CD14-positive monocyte (primary cell): ENCODE measurements around the gene ZNF697. TPM values are rescaled to one million over a fixed set of nuclear protein-coding genes. Genes with fewer than 3 reads are reported as not detected.

Source experiments
- DNase-seq, 3 donors: peaks; one replicate each; pipeline ENCODE4 v3.0.0-alpha.2; 2011 to 2022
- H2AFZ ChIP-seq: 2 replicates; pipeline ENCODE4 v1.6.0; 2012; ENCODE audit warnings: mild to moderate bottlenecking, low read depth, low read length, inconsistent platforms; ENCODE audit not compliant: insufficient read depth, poor library complexity, severe bottlenecking
- H3K27ac ChIP-seq, 2 donors: 1 replicate in 1 of 2; 2 replicates in 1 of 2; pipeline ENCODE4 v1.5.1; 2012 to 2013; ENCODE audit warnings: low read length in 2 of 2, control low read depth in 1 of 2, inconsistent platforms in 1 of 2, low read depth in 1 of 2, mild to moderate bottlenecking in 1 of 2
- H3K27me3 ChIP-seq, 2 donors: one replicate each; pipeline versions ENCODE4 v1.6.0 to v1.6.1; 2011 to 2013; ENCODE audit warnings: low read length in 2 of 2; ENCODE audit not compliant: control insufficient read depth in 2 of 2, insufficient read depth in 2 of 2
- H3K36me3 ChIP-seq, 2 donors: replicated peaks in 1 of 2; 1 replicate in 1 of 2; 2 replicates in 1 of 2; pipeline versions ENCODE4 v1.5.1 to v1.6.1; 2012 to 2013; ENCODE audit warnings: low read length in 2 of 2, control low read depth in 1 of 2, inconsistent platforms in 1 of 2, mild to moderate bottlenecking in 1 of 2; ENCODE audit not compliant: insufficient read depth in 2 of 2, control insufficient read depth in 1 of 2
- H3K4me1 ChIP-seq, 2 donors: 1 replicate in 1 of 2; 2 replicates in 1 of 2; pipeline versions ENCODE4 v1.5.1 to v1.6.1; 2012 to 2013; ENCODE audit warnings: low read length in 2 of 2, control low read depth in 1 of 2, inconsistent platforms in 1 of 2, mild to moderate bottlenecking in 1 of 2, moderate library complexity in 1 of 2; ENCODE audit not compliant: insufficient read depth in 2 of 2, control insufficient read depth in 1 of 2
- H3K4me2 ChIP-seq: replicated peaks from 2 replicates; pipeline ENCODE3; 2012; ENCODE audit warnings: low read length, moderate library complexity, mild to moderate bottlenecking; ENCODE audit not compliant: poor library complexity, severe bottlenecking; ENCODE audit errors: extremely low read depth
- H3K4me3 ChIP-seq, 3 experiments: fragments of 200-600 bp in 1 of 3; sonication (generic) in 1 of 3; replicated peaks in 1 of 3; 1 replicate in 2 of 3; 2 replicates in 1 of 3; pipeline ENCODE4 v1.5.1; 2011 to 2013; ENCODE audit warnings: low read length in 3 of 3, mild to moderate bottlenecking in 3 of 3, control low read depth in 2 of 3, low read depth in 2 of 3, inconsistent platforms in 1 of 3, moderate library complexity in 1 of 3
- H3K79me2 ChIP-seq: 2 replicates; pipeline ENCODE4 v1.6.0; 2012; ENCODE audit warnings: mild to moderate bottlenecking, control low read depth, inconsistent platforms, low read length, moderate library complexity; ENCODE audit not compliant: insufficient read depth
- H3K9ac ChIP-seq: 2 replicates; pipeline ENCODE4 v1.6.0; 2017; ENCODE audit warnings: low read length, mild to moderate bottlenecking; ENCODE audit not compliant: insufficient read depth, poor library complexity, severe bottlenecking
- H3K9me3 ChIP-seq, 2 donors: replicated peaks in 1 of 2; 1 replicate in 1 of 2; 2 replicates in 1 of 2; pipeline versions ENCODE4 v1.5.1 to v1.6.1; 2012 to 2013; ENCODE audit warnings: low read length in 2 of 2, control low read depth in 1 of 2; ENCODE audit not compliant: control insufficient read depth in 1 of 2, insufficient read depth in 1 of 2
- H4K20me1 ChIP-seq: 2 replicates; pipeline ENCODE4 v1.6.0; 2012; ENCODE audit warnings: mild to moderate bottlenecking, low read length, control low read depth, moderate library complexity; ENCODE audit not compliant: insufficient read depth
- H3K27ac Mint-ChIP-seq, 7 donors: one replicate each; pipeline ENCODE4 v1.8.0; 2020; ENCODE audit warnings: mild to moderate bottlenecking in 7 of 7, mixed read lengths in 7 of 7, moderate library complexity in 6 of 7, inconsistent platforms in 2 of 7
- H3K27me3 Mint-ChIP-seq, 3 donors: one replicate each; pipeline ENCODE4 v1.8.0; 2021 to 2022; ENCODE audit warnings: low read depth in 3 of 3, mild to moderate bottlenecking in 3 of 3, mixed read lengths in 3 of 3, moderate library complexity in 3 of 3, inconsistent platforms in 1 of 3
- H3K36me3 Mint-ChIP-seq, 2 donors: one replicate each; pipeline ENCODE4 v1.8.0; 2020; ENCODE audit warnings: mixed read lengths in 2 of 2, inconsistent platforms in 1 of 2, mild to moderate bottlenecking in 1 of 2
- H3K4me1 Mint-ChIP-seq: one replicate; pipeline ENCODE4 v1.8.0; 2020; ENCODE audit warnings: mild to moderate bottlenecking, mixed read lengths
- H3K4me3 Mint-ChIP-seq, 2 donors: one replicate each; pipeline ENCODE4 v1.8.0; 2020; ENCODE audit warnings: mild to moderate bottlenecking in 2 of 2, mixed read lengths in 2 of 2, moderate library complexity in 1 of 2
- H3K9me3 Mint-ChIP-seq, 7 donors: one replicate each; pipeline ENCODE4 v1.8.0; 2020 to 2022; ENCODE audit warnings: mixed read lengths in 7 of 7, mild to moderate bottlenecking in 6 of 7, moderate library complexity in 6 of 7, inconsistent platforms in 2 of 7
- WGBS: methylation state at CpG from one replicate; pipeline ENCODE4 v1.1.5; 2013; ENCODE audit warnings: missing lambda C conversion rate; ENCODE audit not compliant: insufficient coverage; 5-methylcytosine and 5-hydroxymethylcytosine counted together
- intact Hi-C, 2 donors: fragments of 100-400 bp; cut with micrococcal nuclease; formaldehyde crosslinking; loops; one replicate each; pipeline versions ENCODE4 v1.15.0 to v1.15.1; 2023
- polyA plus RNA-seq, 3 donors: library from polyadenylated mRNA; depleted of rRNA in 1 of 3; unstranded in 2 of 3; stranded (reverse) in 1 of 3; fragments of 300-500 nt in 2 of 3; fragments of >200 nt in 1 of 3; fragmentation: Illumina TruSeq in 2 of 3; gene quantifications; 1 replicate in 2 of 3; 2 replicates in 1 of 3; pipeline ENCODE4 v1.2.3, GENCODE V29; 2012 to 2021
- TF ChIP-seq, protein P1 (sequence below): fragments of 200-600 bp; IDR thresholded peaks from one replicate; pipeline ENCODE4 v1.8.0; 2022; ENCODE audit warnings: antibody characterized with exemption, mild to moderate bottlenecking

Gene ZNF697
- polyA plus RNA-seq, 3 donors, result 0.37 to 3.1 (median 0.49) TPM

DNA sequence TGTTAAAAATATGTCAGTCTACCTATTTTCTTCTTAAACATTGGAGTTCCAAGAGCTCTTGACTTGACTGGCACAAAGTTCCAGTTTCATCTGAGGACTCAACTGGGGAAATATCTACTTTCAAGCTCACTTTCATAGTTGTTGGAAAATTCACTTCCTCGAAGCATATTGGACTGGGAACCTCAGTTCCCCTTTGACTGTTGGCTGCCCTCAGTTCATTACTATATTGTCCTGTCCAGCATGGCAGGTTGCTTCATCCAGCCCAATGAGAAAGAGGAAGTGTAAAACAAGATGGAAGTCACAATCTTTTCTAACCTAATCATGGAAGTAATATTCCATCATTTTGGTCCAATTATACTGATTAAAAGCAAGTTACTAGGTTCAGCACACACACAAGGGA, 54.3 kb downstream of the ZNF697 start:
- Histone ChIP-seq H3K79me2 (no peaks in the 10 kb centered on the region), H3K9me3 (no peaks in the 10 kb centered on the region), H3K27me3 (no peaks in the 10 kb centered on the region), H2AFZ (no peak overlapping the region), H4K20me1 (no peaks in the 10 kb centered on the region), H3K27ac (no peak overlapping the region), H3K4me1 (peaks cover 14 to 23% of the 10 kb centered on the region in 2 donors), H3K36me3 (no peaks in the 10 kb centered on the region), H3K4me3 (no peak overlapping the region), H3K9ac (no peak overlapping the region), H3K4me2 (no peak overlapping the region)
- peak; percentile 47 to 71 (median 64) for DNase-seq
- WGBS, result 20% methylated on average over 1 of the region's 1 CpG
- Mint-ChIP-seq H3K27me3 (peaks cover 0 to 2% (median 1%) of the 10 kb centered on the region in 3 donors), H3K9me3 (peaks cover 0 to 13% (median 4%) of the 10 kb centered on the region in 7 donors), H3K4me1 (peaks cover 20% of the 10 kb centered on the region), H3K36me3 (peaks cover 0 to 2% of the 10 kb centered on the region in 2 donors), H3K4me3 (no peak overlapping the region), H3K27ac (peak overlapping the region in 1 of 7 donors; percentile 34)
- TF ChIP-seq, protein P1, sequence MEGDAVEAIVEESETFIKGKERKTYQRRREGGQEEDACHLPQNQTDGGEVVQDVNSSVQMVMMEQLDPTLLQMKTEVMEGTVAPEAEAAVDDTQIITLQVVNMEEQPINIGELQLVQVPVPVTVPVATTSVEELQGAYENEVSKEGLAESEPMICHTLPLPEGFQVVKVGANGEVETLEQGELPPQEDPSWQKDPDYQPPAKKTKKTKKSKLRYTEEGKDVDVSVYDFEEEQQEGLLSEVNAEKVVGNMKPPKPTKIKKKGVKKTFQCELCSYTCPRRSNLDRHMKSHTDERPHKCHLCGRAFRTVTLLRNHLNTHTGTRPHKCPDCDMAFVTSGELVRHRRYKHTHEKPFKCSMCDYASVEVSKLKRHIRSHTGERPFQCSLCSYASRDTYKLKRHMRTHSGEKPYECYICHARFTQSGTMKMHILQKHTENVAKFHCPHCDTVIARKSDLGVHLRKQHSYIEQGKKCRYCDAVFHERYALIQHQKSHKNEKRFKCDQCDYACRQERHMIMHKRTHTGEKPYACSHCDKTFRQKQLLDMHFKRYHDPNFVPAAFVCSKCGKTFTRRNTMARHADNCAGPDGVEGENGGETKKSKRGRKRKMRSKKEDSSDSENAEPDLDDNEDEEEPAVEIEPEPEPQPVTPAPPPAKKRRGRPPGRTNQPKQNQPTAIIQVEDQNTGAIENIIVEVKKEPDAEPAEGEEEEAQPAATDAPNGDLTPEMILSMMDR, result no peak
- intact Hi-C loops, result no loop called here

DNA sequence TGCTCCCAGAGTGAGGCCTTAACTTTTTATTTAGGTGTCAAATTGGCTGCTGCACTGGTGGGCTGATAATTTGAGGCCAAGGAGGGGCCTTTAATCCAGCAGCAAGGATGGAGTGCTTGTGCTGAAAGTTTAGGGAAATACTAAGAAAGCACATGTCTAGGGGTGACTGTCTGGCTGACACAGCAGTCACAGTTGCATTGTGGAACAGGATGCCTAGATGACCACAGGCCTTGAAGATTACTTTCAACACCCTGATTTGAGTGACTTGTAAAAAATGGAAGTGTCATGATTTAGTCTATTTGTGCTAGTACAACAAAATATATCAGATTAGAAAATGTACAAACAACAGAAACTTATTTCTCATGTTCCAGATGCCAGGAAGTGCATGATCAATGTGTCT, 57.7 kb downstream of the ZNF697 start:
- Histone ChIP-seq H3K36me3 (no peaks in the 10 kb centered on the region), H3K4me3 (peak overlapping the region in 1 of 3 experiments; percentile 7), H3K27me3 (no peaks in the 10 kb centered on the region), H3K9me3 (no peaks in the 10 kb centered on the region), H3K27ac (peak overlapping the region in 1 of 2 donors; percentile 72), H3K79me2 (no peaks in the 10 kb centered on the region), H3K4me2 (peak overlapping the region; percentile 21), H4K20me1 (no peaks in the 10 kb centered on the region), H3K4me1 (peaks cover 22 to 36% of the 10 kb centered on the region in 2 donors), H3K9ac (no peak overlapping the region), H2AFZ (no peak overlapping the region)
- intact Hi-C loops, result no loop called here
- peak overlapping the region; percentile 61 to 89 (median 86) for H3K27ac Mint-ChIP-seq
- H3K4me1 Mint-ChIP-seq, result peaks cover 33% of the 10 kb centered on the region
- peaks cover 0 to 2% of the 10 kb centered on the region in 2 donors for H3K36me3 Mint-ChIP-seq
- TF ChIP-seq, protein P1, result no peak
- no peak overlapping the region for H3K4me3 Mint-ChIP-seq
- H3K9me3 Mint-ChIP-seq, result peaks cover 0 to 13% (median 4%) of the 10 kb centered on the region in 7 donors
- peak; percentile 54 to 74 (median 69) for DNase-seq
- peaks cover 1 to 3% (median 2%) of the 10 kb centered on the region in 3 donors for H3K27me3 Mint-ChIP-seq
